ENCODE results near the gene MIP. TPM values are rescaled to one million over a fixed set of nuclear protein-coding genes. Genes with fewer than 3 reads are reported as not detected.
"Not testable (repeated sequence)": the region's sequence is repeated elsewhere in the genome, so short reads cannot be mapped to it uniquely, and the experiment has no call there.

The MIP gene
- total RNA-seq: under 1 TPM in 1 of 4 donors, not detected in 3; 0.09 TPM

- H3K4me3 ChIP-seq: no peak within 1 kb of the TSS
Observed at GRCh38 chr12:56454557-56454956, at the start of gene MIP. MIP (minus strand) TSS chr12:56454657; CDS start chr12:56454613, 44 bp downstream.

GRCh38 chr12:56499879-56500278 is 45.4 kb upstream of the MIP start:
- H3K36me3 ChIP-seq; DNase-seq; H3K9me3 ChIP-seq; intact Hi-C loops (cut with DNase I); H3K4me1 ChIP-seq; H3K4me3 ChIP-seq; H3K27me3 ChIP-seq; H3K27ac ChIP-seq: not testable (repeated sequence)
- WGBS, 2 donors: 85 to 90% methylated on average over 13 of the region's 13 CpGs

More at GRCh38 chr12:56454557-56454956, at the start of gene MIP:
- Histone ChIP-seq H3K27me3 (no peaks in the 10 kb centered on the region), H3K4me1 (peaks cover 0 to 6% (median 4%) of the 10 kb centered on the region in 3 donors), H3K9me3 (no peaks in the 10 kb centered on the region), H3K36me3 (no peaks in the 10 kb centered on the region), H3K27ac (no peak within 1 kb of the TSS)
- DNase-seq: no peak
- TF ChIP-seq POLR2A (IDR thresholded peaks at IDR 0.05): no peak
- no peak for TF ChIP-seq CTCF (IDR thresholded peaks at IDR 0.05)
- WGBS, 2 donors: 89 to 95% methylated on average over 3 to 5 of the region's 5 CpGs
- intact Hi-C loops (cut with DNase I): loop anchor here (10.0 kb wide), 1 partner anchor 130 kb away; no protein-coding TSS in a partner anchor

GRCh38 chr12:56499452-56499851 is 45.0 kb upstream of the MIP start:
- H3K4me3 ChIP-seq; H3K4me1 ChIP-seq; H3K27ac ChIP-seq; H3K27me3 ChIP-seq; DNase-seq; H3K9me3 ChIP-seq; intact Hi-C loops (cut with DNase I); H3K36me3 ChIP-seq: not testable (repeated sequence)
- WGBS, 2 donors: 73 to 75% methylated on average over 8 to 9 of the region's 9 CpGs

- H3K27ac ChIP-seq; intact Hi-C loops (cut with DNase I); H3K36me3 ChIP-seq; DNase-seq; H3K4me3 ChIP-seq; H3K4me1 ChIP-seq; H3K9me3 ChIP-seq: not testable (repeated sequence)
- peaks cover 0 to 12% (median 0%) of the 10 kb centered on the region in 4 donors for H3K27me3 ChIP-seq
- WGBS, 2 donors: 63 to 74% methylated on average over 13 to 14 of the region's 14 CpGs
Observed at GRCh38 chr12:56498126-56498902, 43.9 kb upstream of the MIP start.

DNA sequence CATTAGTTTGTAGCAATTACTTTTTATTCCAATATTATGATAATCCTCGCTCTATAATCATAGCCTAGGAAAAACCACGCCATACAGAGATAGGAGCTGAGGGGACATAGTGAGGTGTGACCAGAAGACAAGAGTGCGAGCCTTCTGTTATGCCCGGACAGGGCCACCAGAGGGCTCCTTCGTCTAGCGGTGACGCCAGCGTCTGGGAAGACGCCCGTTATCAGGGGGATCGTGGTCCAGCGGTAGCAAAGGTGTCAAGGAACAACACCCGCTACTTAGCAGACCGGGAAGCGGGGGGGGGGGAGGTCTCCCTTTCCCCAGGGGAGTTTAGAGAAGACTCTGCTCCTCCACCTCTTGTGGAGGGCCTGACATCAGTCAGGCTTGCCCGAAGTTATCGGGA is 42.2 kb upstream of the MIP start:
- H3K4me1 ChIP-seq; intact Hi-C loops (cut with DNase I); H3K27ac ChIP-seq; H3K9me3 ChIP-seq; H3K36me3 ChIP-seq; DNase-seq: not testable (repeated sequence)
- WGBS, 2 donors: 2 to 10% methylated on average over 9 to 11 of the region's 17 CpGs
- H3K4me3 ChIP-seq: peak overlapping the region in 1 of 4 donors; percentile 49
- TF ChIP-seq CTCF (IDR thresholded peaks at IDR 0.05): peak in 4 of 6 experiments; percentile 12 to 43 (median 28)
- H3K27me3 ChIP-seq: peaks cover 0 to 23% (median under 1%) of the 10 kb centered on the region in 4 donors

DNA sequence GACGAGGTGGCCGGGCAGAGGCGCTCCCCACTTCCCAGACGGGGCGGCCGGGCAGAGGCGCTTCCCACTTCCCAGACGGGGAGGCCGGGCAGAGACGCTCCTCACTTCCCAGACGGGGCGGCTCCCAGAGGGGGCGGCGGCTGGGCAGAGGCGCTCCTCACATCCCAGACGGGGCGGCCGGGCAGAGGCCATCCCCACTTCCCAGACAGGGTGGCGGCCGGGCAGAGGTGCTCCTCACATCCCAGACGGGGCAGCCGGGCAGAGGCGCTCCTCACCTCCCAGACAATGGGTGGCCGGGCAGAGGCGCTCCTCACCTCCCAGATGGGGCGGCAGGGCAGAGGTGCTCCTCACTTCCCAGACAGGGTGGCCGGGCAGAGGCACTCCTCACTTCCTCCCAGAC is 40.0 kb upstream of the MIP start:
- H3K4me3 ChIP-seq; H3K27ac ChIP-seq; H3K36me3 ChIP-seq; DNase-seq; intact Hi-C loops (cut with DNase I); H3K9me3 ChIP-seq; H3K4me1 ChIP-seq: not testable (repeated sequence)
- no CpG with 5 or more reads among the region's 27 CpGs for WGBS, 2 donors
- peaks cover 0 to 43% (median 3%) of the 10 kb centered on the region in 4 donors for H3K27me3 ChIP-seq

DNA sequence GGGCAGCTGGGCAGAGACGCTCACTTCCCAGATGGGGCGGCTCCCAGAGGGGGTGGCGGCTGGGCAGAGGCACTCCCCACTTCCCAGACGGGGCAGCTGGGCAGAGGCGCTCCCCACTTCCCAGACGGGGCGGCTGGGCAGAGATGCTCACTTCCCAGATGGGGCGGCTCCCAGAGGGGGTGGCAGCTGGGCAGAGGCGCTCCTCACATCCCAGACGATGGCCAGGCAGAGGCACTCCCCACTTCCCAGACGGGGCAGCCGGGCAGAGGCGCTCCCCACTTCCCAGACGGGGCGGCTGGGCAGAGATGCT is 39.6 kb upstream of the MIP start:
- intact Hi-C loops (cut with DNase I); H3K36me3 ChIP-seq; H3K27ac ChIP-seq; H3K4me1 ChIP-seq; H3K4me3 ChIP-seq; DNase-seq; H3K9me3 ChIP-seq: not testable (repeated sequence)
- WGBS, 2 donors: no CpG with 5 or more reads among the region's 15 CpGs
- H3K27me3 ChIP-seq: peaks cover 0 to 47% (median 3%) of the 10 kb centered on the region in 4 donors

DNA sequence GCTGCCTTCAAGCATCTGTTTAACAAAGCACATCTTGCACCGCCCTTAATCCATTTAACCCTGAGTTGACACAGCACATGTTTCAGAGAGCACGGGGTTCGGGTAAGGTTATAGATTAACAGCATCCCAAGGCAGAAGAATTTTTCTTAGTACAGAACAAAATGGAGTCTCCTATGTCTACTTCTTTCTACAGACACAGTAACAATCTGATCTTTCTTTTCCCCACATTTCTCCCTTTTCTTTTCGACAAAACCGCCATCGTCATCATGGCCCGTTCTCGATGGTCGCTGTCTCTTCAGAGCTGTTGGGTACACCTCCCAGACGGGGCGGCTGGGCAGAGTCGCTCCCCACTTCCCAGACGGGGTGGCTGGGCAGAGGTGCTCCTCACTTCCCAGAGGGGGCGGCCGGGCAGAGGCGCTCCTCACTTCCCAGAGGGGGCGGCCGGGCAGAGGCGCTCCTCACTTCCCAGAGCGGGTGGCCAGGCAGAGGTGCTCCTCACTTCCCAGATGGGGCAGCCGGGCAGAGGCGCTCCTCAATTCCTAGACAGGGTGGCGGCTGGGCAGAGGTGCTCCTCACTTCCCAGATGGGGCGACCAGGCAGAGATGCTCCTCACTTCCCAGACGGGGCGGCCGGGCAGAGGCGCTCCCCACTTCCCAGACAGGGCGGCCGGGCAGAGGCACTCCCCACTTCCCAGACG is 39.1 kb upstream of the MIP start:
- 72 to 84% methylated on average over 5 to 6 of the region's 31 CpGs for WGBS, 2 donors
- DNase-seq; H3K36me3 ChIP-seq; intact Hi-C loops (cut with DNase I); H3K9me3 ChIP-seq; H3K4me1 ChIP-seq; H3K27ac ChIP-seq; H3K4me3 ChIP-seq: not testable (repeated sequence)
- peaks cover 0 to 52% (median 3%) of the 10 kb centered on the region in 4 donors for H3K27me3 ChIP-seq
